SIG-M5 (cell line): ENCODE data around the gene ITGAE.

Source experiments
- DNase-seq: peaks from one replicate; lab custom pipeline; 2025; lab: John Stamatoyannopoulos, UW

The ITGAE gene

GRCh38 chr17:3693829-3694231 lies 107.2 kb downstream of the ITGAE start:
- no peak for DNase-seq

- DNase-seq = no peak
Observed at GRCh38 chr17:3693141-3693540, 107.8 kb downstream of the ITGAE start.

- no peak for DNase-seq
Observed at GRCh38 chr17:3692346-3692745, 108.6 kb downstream of the ITGAE start.

DNA sequence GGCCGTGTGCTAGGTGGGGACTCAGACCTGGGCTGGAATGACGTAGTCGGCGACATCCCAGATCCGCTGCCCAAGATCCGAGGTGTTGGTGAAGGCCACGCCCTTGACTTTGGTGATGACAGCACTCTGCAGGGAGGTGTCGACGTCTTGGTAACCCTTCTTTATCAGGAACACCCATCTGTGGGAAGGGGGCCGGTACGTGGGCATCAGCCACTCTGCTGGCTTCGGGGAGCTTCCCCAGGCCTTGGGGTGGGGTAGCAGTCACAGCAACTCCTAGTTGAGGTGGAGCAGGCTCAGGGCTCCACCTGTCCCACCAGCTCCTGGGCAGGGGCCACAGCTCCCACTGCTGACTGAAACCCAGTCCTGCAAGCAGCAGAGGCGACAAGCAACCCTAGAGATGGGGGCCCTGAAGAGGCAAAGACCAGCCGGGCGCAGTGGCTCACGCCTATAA lies 109.3 kb downstream of the ITGAE start:
- DNase-seq = no peak

DNA sequence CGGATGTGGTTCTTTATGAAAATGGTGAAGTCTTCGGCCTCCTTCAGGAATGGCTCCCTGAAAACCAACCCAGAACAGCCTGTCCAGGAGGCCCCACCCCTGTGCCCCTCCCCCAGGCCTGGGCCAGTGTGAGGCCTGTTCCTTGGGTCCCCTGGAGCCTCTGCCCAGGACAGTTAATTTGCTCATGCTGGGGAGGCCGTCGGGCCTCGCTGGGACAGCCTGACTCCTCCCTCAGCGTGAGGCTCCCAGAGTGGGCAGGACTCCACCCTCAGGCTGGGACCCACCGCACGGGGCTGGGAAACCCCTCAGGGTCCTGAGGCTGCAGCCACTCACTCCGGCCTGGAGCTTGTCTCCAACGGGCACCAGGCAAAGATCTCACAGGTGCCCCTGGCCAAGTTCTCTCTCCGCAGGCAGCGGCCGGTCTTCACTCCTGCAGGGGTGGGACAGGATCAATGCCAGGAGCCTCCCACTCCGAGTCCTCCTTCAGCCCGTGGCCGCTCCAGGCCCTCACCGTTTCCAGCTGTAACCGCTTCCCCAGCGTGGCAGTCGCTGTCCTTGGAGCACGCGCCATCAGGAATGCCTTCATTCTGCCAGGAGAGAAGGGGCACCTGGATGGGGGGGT lies 110.8 kb downstream of the ITGAE start:
- DNase-seq = no peak

GRCh38 chr17:3689262-3690093 lies 111.5 kb downstream of the ITGAE start:
- DNase-seq = no peak

DNA sequence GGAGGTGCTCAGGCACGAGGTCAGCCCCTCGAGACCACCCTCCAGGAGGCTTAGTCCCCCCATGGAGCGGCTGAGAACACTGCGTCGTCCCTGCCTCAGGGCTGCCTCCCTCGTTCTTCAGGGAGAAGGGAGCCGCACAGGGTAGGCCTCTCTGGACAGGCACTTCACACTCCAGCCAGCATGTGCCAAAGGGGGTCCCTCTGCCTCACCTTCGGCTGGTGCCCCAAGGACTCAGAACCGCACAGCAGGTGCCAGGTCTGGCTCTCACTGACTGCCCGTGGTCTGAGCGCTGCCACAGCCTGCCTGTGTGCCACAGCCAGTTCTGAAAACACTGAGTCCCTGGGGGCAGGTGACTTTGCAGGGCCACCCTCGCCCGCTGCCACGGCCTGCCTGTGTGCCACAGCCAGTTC lies 112.1 kb downstream of the ITGAE start:
- no peak for DNase-seq

DNA sequence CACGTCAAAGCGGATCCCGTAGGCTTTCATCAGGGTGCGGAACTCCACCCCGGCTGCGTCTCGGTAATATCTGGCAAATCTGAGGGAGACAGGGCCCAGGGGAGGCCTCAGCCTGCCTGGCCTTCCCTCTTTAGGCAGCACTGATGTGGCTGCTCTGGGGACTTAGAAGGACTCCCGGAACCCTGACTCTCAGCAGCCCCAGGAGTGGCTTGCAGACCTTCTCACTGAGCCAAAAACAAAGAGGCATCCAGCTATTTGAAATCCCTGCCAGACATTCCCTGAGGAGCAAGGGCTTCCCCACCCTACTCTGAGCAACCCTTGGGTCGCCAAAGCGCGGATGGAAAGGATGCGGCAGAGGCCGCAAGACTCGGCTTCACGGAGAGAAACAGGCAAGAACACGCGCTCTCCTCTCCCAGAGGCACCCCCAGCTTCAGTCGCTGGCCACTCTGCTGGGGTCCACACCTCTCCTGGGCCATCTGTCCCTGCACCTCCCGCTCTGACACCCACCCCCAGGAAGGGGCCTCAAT lies 112.9 kb downstream of the ITGAE start:
- no peak for DNase-seq

DNA sequence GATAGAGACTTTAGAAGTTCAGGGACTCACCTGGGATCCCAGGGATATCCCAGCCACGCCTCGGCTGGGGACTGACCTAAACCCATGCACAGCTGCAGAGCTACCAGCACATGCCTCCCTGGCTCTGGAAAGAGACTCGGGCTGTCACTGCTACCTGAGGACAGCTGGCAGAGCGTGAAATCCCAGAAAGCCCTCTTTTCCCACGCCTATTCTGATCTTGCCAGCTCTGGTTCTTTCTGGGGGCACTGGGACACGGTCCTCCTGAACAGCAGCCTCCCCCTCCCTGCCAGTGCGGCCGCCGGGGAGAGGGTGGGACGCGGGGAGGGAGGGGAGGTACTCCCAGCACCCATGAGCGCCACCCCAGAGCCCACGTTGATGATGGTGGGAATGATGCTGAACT lies 115.8 kb downstream of the ITGAE start:
- no peak for DNase-seq

- no peak for DNase-seq
Observed at GRCh38 chr17:3683054-3683511, 117.9 kb downstream of the ITGAE start.

- no peak for DNase-seq
Observed at GRCh38 chr17:3682033-3682432, 119.0 kb downstream of the ITGAE start.

DNA sequence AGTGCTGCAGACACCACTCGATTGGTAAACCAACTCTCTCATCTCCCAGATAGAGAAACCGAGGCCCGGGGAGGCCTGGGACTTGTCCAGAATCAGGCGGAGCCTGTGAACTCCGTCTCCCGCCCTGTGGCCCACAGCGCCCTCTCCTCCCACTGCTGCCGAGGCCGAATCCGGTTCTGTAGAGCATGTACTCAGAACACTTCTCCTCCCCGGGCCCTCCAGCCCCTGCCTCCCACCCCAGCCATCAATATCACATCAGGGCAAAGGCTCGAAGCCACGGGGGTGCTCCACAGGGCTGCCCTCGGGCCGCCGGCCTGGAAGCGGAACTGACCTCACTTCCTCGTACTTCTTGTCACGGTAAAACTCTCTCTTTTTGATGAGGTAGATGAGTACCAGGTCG lies 119.4 kb downstream of the ITGAE start:
- no peak for DNase-seq

GRCh38 chr17:3681057-3681456 lies 119.9 kb downstream of the ITGAE start:
- no peak for DNase-seq

DNA sequence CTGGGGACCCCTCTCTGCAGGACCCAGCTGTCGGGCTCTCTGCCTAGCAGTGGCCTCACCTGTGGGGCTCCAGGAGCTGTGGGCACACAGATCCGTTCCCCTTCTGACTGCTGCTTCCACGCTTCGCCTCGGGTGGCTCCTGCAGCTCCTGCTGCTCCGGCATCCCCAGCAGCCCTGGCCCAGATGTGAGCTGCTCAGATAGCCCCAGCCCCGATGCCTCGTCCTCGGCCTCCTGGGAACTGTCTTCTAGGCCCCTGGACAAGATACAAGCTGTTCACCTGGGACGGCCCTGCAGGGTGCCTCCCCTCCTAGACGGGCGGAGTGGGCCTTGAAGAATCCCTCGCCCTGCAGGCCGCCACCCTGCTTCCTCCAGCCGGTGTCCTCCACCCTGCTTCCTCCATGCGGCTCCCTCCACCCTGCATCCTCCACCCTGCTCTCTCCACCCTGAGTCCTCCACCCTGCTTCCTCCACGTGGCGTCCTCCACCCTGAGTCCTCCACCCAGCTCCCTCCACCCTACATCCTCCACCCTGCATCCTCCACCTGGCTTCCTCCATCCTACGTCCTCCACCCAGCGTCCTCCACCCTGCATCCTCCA lies 121.4 kb downstream of the ITGAE start:
- DNase-seq = no peak

- DNase-seq = no peak
Observed at GRCh38 chr17:3678821-3679530, 122.0 kb downstream of the ITGAE start.

DNA sequence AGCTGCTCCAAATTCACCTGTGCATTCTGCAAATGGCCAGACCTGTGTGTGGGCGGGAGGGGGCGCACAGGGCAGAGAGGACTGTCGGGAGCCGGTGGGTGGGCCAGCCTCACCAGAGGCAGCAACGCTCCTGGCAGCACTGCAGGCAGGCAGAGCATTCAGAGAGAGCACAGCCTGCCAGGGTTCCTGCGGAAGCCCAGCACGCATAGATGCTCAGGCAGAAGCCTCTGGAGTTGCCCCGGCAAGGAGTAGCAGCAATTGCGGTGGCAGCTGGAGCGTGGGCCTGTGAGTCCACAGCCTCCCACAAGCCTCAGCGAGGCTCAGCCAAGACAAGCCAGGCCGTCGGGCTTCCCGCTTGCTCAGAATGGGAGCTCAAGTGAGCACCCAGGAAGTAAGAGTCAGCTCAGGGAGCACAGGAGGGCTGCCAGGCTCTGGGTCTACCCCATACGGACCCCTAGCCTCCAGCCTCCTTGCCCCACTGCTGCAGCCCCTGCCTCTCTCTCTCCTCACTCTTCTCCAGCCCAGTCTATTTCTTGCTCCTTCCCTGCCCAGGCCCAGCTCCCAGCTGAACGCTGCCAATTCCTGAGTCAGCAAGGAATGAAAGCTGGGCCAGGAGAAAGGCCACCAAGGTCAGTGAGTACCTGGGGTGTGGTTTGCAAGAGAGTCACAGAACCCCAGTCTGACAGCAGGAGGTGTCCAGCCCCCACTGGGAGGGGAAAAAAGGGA lies 122.7 kb downstream of the ITGAE start:
- no peak for DNase-seq

DNA sequence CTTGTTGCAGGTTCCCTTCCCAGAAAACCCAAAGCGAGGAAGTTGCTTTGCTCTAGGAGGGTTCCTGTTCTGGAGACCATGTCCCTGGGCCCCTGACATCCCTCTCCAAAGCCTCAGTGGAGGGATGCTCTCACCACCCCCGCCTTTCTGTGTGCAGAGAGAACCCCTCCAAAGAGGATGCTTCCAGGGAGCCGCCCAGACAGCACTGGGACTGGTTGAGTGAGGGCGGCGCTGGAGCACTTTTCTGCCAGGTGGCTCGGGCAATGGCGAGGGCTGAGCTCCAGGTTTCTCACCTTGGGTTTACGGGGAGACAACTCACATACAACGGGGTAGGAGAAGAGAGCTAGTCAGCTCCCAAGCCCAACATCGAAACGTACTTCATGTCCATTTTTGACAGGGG lies 125.1 kb downstream of the ITGAE start:
- DNase-seq = no peak

GRCh38 chr17:3672571-3672970 lies 128.4 kb downstream of the ITGAE start:
- no peak for DNase-seq

DNA sequence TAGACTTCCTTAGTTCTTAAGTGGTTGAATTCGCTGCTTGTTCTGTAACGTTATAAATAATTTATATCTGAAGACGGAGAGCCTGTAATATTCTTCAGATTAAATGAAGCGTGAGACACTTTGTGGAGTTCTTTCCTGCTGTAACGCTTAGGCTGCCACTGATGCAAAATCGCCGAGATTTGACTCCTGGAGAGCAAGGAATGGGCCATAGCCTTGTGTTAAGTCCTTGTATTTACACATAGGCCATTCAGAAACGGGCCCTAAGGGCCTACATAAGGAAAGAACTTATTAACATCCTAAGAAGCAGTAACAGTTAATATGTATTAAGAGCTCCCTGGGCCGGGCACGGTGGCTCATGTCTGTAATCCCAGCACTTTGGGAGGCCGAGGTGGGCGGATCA lies 131.4 kb downstream of the ITGAE start:
- no peak for DNase-seq

GRCh38 chr17:3669085-3669347 lies 132.0 kb downstream of the ITGAE start:
- no peak for DNase-seq

GRCh38 chr17:3668279-3669084 lies 132.5 kb downstream of the ITGAE start, which contains the start of the genes EMC6 and TAX1BP3:
Gene EMC6 (plus strand): TSS chr17:3668812. CDS start chr17:3669147, 335 bp downstream.
Gene TAX1BP3 (minus strand): TSS chr17:3668578. CDS start chr17:3668526, 52 bp downstream.
- peak; percentile 59 for DNase-seq
